Adipocyte (in vitro differentiated cells): ENCODE results near the gene VPS13D.
"Not testable (repeated sequence)": the region's sequence is repeated elsewhere in the genome, so short reads cannot be mapped to it uniquely, and the experiment has no call there.

ENCODE experiments used
- DNase-seq: peaks from one replicate; pipeline ENCODE4 v3.0.0-alpha.2; 2015; ENCODE audit warnings: low read depth
- H3K27me3 ChIP-seq: replicated peaks from 2 replicates; pipeline ENCODE4 v1.7.0; 2013; ENCODE audit warnings: mild to moderate bottlenecking, low read length, moderate library complexity; ENCODE audit not compliant: control insufficient read depth, insufficient read depth
- H3K36me3 ChIP-seq: 2 replicates; pipeline ENCODE4 v1.7.0; 2013; ENCODE audit warnings: low read length, mild to moderate bottlenecking, moderate library complexity; ENCODE audit not compliant: control insufficient read depth, insufficient read depth, severe bottlenecking
- H3K4me1 ChIP-seq: 2 replicates; pipeline ENCODE4 v1.7.0; 2013; ENCODE audit warnings: mild to moderate bottlenecking, low read length, moderate library complexity; ENCODE audit not compliant: control insufficient read depth, insufficient read depth
- H3K4me3 ChIP-seq: 2 replicates; pipeline ENCODE4 v1.7.0; 2013; ENCODE audit warnings: mild to moderate bottlenecking, low read length, moderate library complexity
- H3K9ac ChIP-seq: 2 replicates; pipeline ENCODE4 v1.7.0; 2013; ENCODE audit warnings: mild to moderate bottlenecking, low read length, moderate library complexity
- H3K9me3 ChIP-seq: 2 replicates; pipeline ENCODE4 v1.7.0; 2013; ENCODE audit warnings: mild to moderate bottlenecking, low read length, moderate library complexity; ENCODE audit not compliant: control insufficient read depth

The VPS13D gene

GRCh38 chr1:12324423-12324822, 94.6 kb downstream of the VPS13D start:
- H3K36me3 ChIP-seq = peaks cover 74% of the 10 kb centered on the region
- no peaks in the 10 kb centered on the region for H3K4me1 ChIP-seq
- H3K9me3 ChIP-seq = no peaks in the 10 kb centered on the region
- H3K9ac ChIP-seq = no peak overlapping the region
- DNase-seq = no peak
- H3K4me3 ChIP-seq = no peak overlapping the region
- no peaks in the 10 kb centered on the region for H3K27me3 ChIP-seq

- not testable (repeated sequence) for H3K27me3 ChIP-seq, H3K9ac ChIP-seq, DNase-seq, H3K9me3 ChIP-seq, H3K4me1 ChIP-seq, H3K4me3 ChIP-seq
- peaks cover 73% of the 10 kb centered on the region for H3K36me3 ChIP-seq
Measured at GRCh38 chr1:12324973-12325372, 95.1 kb downstream of the VPS13D start.

- peaks cover 73% of the 10 kb centered on the region for H3K36me3 ChIP-seq
- no peaks in the 10 kb centered on the region for H3K9me3 ChIP-seq
- no peaks in the 10 kb centered on the region for H3K4me1 ChIP-seq
- no peak overlapping the region for H3K9ac ChIP-seq
- DNase-seq = no peak
- H3K4me3 ChIP-seq = no peak overlapping the region
- H3K27me3 ChIP-seq = no peaks in the 10 kb centered on the region
Measured at GRCh38 chr1:12326986-12327385, 97.2 kb downstream of the VPS13D start.

- no peak overlapping the region for H3K4me3 ChIP-seq
- H3K4me1 ChIP-seq = no peaks in the 10 kb centered on the region
- H3K36me3 ChIP-seq = peaks cover 73% of the 10 kb centered on the region
- no peak for DNase-seq
- no peaks in the 10 kb centered on the region for H3K27me3 ChIP-seq
- no peaks in the 10 kb centered on the region for H3K9me3 ChIP-seq
- H3K9ac ChIP-seq = no peak overlapping the region
Measured at GRCh38 chr1:12327566-12327965, 97.7 kb downstream of the VPS13D start.

GRCh38 chr1:12333036-12333785, 103.4 kb downstream of the VPS13D start:
- H3K36me3 ChIP-seq = peaks cover 64% of the 10 kb centered on the region
- H3K4me3 ChIP-seq = no peak overlapping the region
- peaks cover 21% of the 10 kb centered on the region for H3K4me1 ChIP-seq
- H3K27me3 ChIP-seq = no peaks in the 10 kb centered on the region
- H3K9ac ChIP-seq = no peak overlapping the region
- no peaks in the 10 kb centered on the region for H3K9me3 ChIP-seq
- no peak for DNase-seq

- no peak for DNase-seq
- peaks cover 43% of the 10 kb centered on the region for H3K4me1 ChIP-seq
- H3K9me3 ChIP-seq = no peaks in the 10 kb centered on the region
- H3K27me3 ChIP-seq = no peaks in the 10 kb centered on the region
- H3K9ac ChIP-seq = no peak overlapping the region
- no peak overlapping the region for H3K4me3 ChIP-seq
- H3K36me3 ChIP-seq = peaks cover 50% of the 10 kb centered on the region
Measured at GRCh38 chr1:12335815-12336214, 106.0 kb downstream of the VPS13D start.

GRCh38 chr1:12336413-12336812, 106.6 kb downstream of the VPS13D start:
- H3K4me1 ChIP-seq = peaks cover 43% of the 10 kb centered on the region
- H3K9ac ChIP-seq = no peak overlapping the region
- peaks cover 45% of the 10 kb centered on the region for H3K36me3 ChIP-seq
- H3K4me3 ChIP-seq = no peak overlapping the region
- H3K27me3 ChIP-seq = no peaks in the 10 kb centered on the region
- DNase-seq = no peak
- no peaks in the 10 kb centered on the region for H3K9me3 ChIP-seq

- DNase-seq = no peak
- no peaks in the 10 kb centered on the region for H3K9me3 ChIP-seq
- H3K4me1 ChIP-seq = peaks cover 45% of the 10 kb centered on the region
- no peaks in the 10 kb centered on the region for H3K27me3 ChIP-seq
- peaks cover 39% of the 10 kb centered on the region for H3K36me3 ChIP-seq
- H3K9ac ChIP-seq = peak overlapping the region; percentile 57
- peak overlapping the region; percentile 29 for H3K4me3 ChIP-seq
Measured at GRCh38 chr1:12338017-12338416, 108.2 kb downstream of the VPS13D start.

GRCh38 chr1:12338823-12339222, 109.0 kb downstream of the VPS13D start:
- peaks cover 31% of the 10 kb centered on the region for H3K36me3 ChIP-seq
- H3K9ac ChIP-seq = peak overlapping the region; percentile 57
- DNase-seq = no peak

GRCh38 chr1:12339396-12339795, 109.6 kb downstream of the VPS13D start:
- H3K4me1 ChIP-seq = peaks cover 54% of the 10 kb centered on the region
- no peaks in the 10 kb centered on the region for H3K27me3 ChIP-seq
- H3K9me3 ChIP-seq = no peaks in the 10 kb centered on the region
- peaks cover 25% of the 10 kb centered on the region for H3K36me3 ChIP-seq
- H3K9ac ChIP-seq = peak overlapping the region; percentile 57
- H3K4me3 ChIP-seq = no peak overlapping the region
- DNase-seq = no peak

More at GRCh38 chr1:12338823-12339222, 109.0 kb downstream of the VPS13D start:
- H3K9me3 ChIP-seq = no peaks in the 10 kb centered on the region
- no peak overlapping the region for H3K4me3 ChIP-seq
- H3K4me1 ChIP-seq = peaks cover 49% of the 10 kb centered on the region
- H3K27me3 ChIP-seq = no peaks in the 10 kb centered on the region

GRCh38 chr1:12339811-12340543, 110.1 kb downstream of the VPS13D start:
- peak; percentile 28 for DNase-seq
- H3K4me1 ChIP-seq = peaks cover 60% of the 10 kb centered on the region
- no peak overlapping the region for H3K9ac ChIP-seq
- no peaks in the 10 kb centered on the region for H3K9me3 ChIP-seq
- H3K4me3 ChIP-seq = no peak overlapping the region
- H3K27me3 ChIP-seq = no peaks in the 10 kb centered on the region
- peaks cover 19% of the 10 kb centered on the region for H3K36me3 ChIP-seq
